A549 (cell line): ENCODE results near the gene MALAT1. TPM values are rescaled to one million over a fixed set of nuclear protein-coding genes. Genes with fewer than 3 reads are reported as not detected.
A peak's percentile ranks its signal among the peaks of the same experiment; 100 is the strongest.

Experiments
- ATAC-seq, 2 experiments: fragments of 200-7000 bp in 1 of 2; fragments of >200 bp in 1 of 2; cut with Nextera tagmentation in 1 of 2; cut with Tn5 transposase in 1 of 2; 3 replicates each; pipeline versions ENCODE4 v1.8.0 to v1.9.1; 2018 to 2020; ENCODE audit warnings: mild to moderate bottlenecking in 1 of 2, moderate library complexity in 1 of 2
- CTCF ChIA-PET: fragments of 300-600 bp; sonication (Branson Sonifier 250); formaldehyde crosslinking; extraction: SDS; loops from one replicate; lab custom pipeline; 2021; ENCODE audit warnings: antibody characterized with exemption, inconsistent platforms; lab: Yijun Ruan, JAX
- POLR2A ChIA-PET: fragments of 350-600 bp; formaldehyde crosslinking; extraction: SDS; loops from one replicate; lab custom pipeline; 2021; ENCODE audit warnings: antibody characterized with exemption, inconsistent platforms; lab: Yijun Ruan, JAX
- DNase-seq, 2 experiments: peaks; one replicate each; pipeline versions ENCODE4 v3.0.0 to v3.0.0-alpha.2; 2011 to 2016; ENCODE audit warnings: low read depth in 1 of 2, low spot score in 1 of 2
- FAIRE-seq: peaks from 2 replicates; lab custom pipeline; 2011; peaks lifted over from hg19 to GRCh38; lab: Jason Lieb, UNC
- H3K27ac ChIP-seq, 2 experiments: fragments of >200 bp; sonication (Bioruptor Twin); formaldehyde crosslinking; 3 replicates each; pipeline ENCODE4 v1.5.1; 2016 to 2017
- H3K4me1 ChIP-seq: fragments of >200 bp; sonication (Bioruptor Twin); formaldehyde crosslinking; 3 replicates; pipeline ENCODE4 v1.6.1; 2016
- H3K4me2 ChIP-seq: fragments of >200 bp; sonication (Bioruptor Twin); formaldehyde crosslinking; 3 replicates; pipeline ENCODE4 v1.6.1; 2016
- H3K4me3 ChIP-seq: fragments of >200 bp; sonication (Bioruptor Twin); formaldehyde crosslinking; 3 replicates; pipeline ENCODE4 v1.5.1; 2016
- H3K9me3 ChIP-seq: fragments of >200 bp; sonication (Bioruptor Twin); formaldehyde crosslinking; 3 replicates; pipeline ENCODE4 v1.6.1; 2016
- BCL3 ChIP-seq: fragments of >200 bp; sonication (Bioruptor Twin); formaldehyde crosslinking; IDR thresholded peaks from 3 replicates; pipeline ENCODE4 v1.6.1; 2016
- CBX2 ChIP-seq: fragments of 200-600 bp; sonication (generic); IDR thresholded peaks from 2 replicates; pipeline ENCODE4 v1.6.1; 2016; ENCODE audit warnings: low read depth, mild to moderate bottlenecking, borderline replicate concordance
- CBX8 ChIP-seq: fragments of 200-600 bp; sonication (generic); IDR thresholded peaks from 2 replicates; pipeline ENCODE4 v1.6.1; 2016
- CEBPB ChIP-seq, 2 experiments: fragments of >200 bp in 1 of 2; sonication (Bioruptor Twin) in 1 of 2; formaldehyde crosslinking in 1 of 2; IDR thresholded peaks; 2 replicates each; pipeline ENCODE4 v1.6.1; 2012 to 2016
- CHD4 ChIP-seq: fragments of 200-600 bp; sonication (generic); IDR thresholded peaks from 2 replicates; pipeline ENCODE4 v1.6.1; 2016; ENCODE audit warnings: antibody characterized with exemption, mild to moderate bottlenecking, borderline replicate concordance
- E2F6 ChIP-seq: IDR thresholded peaks from 2 replicates; pipeline ENCODE4 v1.6.1; 2012; ENCODE audit warnings: low read depth, borderline replicate concordance
- ELK1 ChIP-seq: fragments of 150-350 bp; IDR thresholded peaks from 2 replicates; pipeline ENCODE4 v1.6.1; 2014; ENCODE audit warnings: low read depth, mild to moderate bottlenecking, low read length
- ESRRA ChIP-seq: fragments of 150-350 bp; IDR thresholded peaks from 2 replicates; pipeline ENCODE4 v1.6.1; 2014; ENCODE audit warnings: mild to moderate bottlenecking, low read length, borderline replicate concordance
- HDAC2 ChIP-seq: fragments of 200-600 bp; sonication (generic); IDR thresholded peaks from 2 replicates; pipeline ENCODE4 v1.6.1; 2016
- HOXA7 ChIP-seq: fragments of 250-450 bp; sonication (Bioruptor Pico); IDR thresholded peaks from 2 replicates; pipeline ENCODE4 v1.5.0; 2020; ENCODE audit warnings: mild to moderate bottlenecking, moderate library complexity
- HOXB13 ChIP-seq: fragments of 250-450 bp; sonication (Bioruptor Pico); IDR thresholded peaks from 2 replicates; pipeline ENCODE4 v1.5.0; 2020; ENCODE audit warnings: low read depth, mild to moderate bottlenecking, moderate library complexity
- KDM5A ChIP-seq: fragments of 200-600 bp; sonication (generic); IDR thresholded peaks from 2 replicates; pipeline ENCODE4 v1.6.1; 2016; ENCODE audit warnings: antibody characterized with exemption, mild to moderate bottlenecking
- MYC ChIP-seq: IDR thresholded peaks from 2 replicates; pipeline ENCODE4 v1.6.1; 2012; ENCODE audit warnings: mild to moderate bottlenecking, inconsistent platforms, low read length, improper control_type of control experiment, borderline replicate concordance
- NPAS2 ChIP-seq: fragments of 250-450 bp; sonication (Bioruptor Pico); IDR thresholded peaks from 2 replicates; pipeline ENCODE4 v1.8.0; 2022; ENCODE audit warnings: mild to moderate bottlenecking, moderate library complexity, borderline replicate concordance
- PBX3 ChIP-seq: IDR thresholded peaks from 2 replicates; pipeline ENCODE4 v1.6.1; 2012
- POLR2A ChIP-seq: IDR thresholded peaks from 2 replicates; pipeline ENCODE4 v1.6.1; 2012; ENCODE audit warnings: mild to moderate bottlenecking, low read length
- POLR2AphosphoS2 ChIP-seq: conservative IDR thresholded peaks from 2 replicates; pipeline ENCODE4 v1.6.1; 2012; ENCODE audit warnings: low read length, improper control_type of control experiment, inconsistent platforms
- RAD21 ChIP-seq, 2 experiments: fragments of >200 bp in 1 of 2; sonication (Bioruptor Twin) in 1 of 2; formaldehyde crosslinking in 1 of 2; IDR thresholded peaks in 1 of 2; conservative IDR thresholded peaks in 1 of 2; 2 replicates in 1 of 2; 3 replicates in 1 of 2; pipeline ENCODE4 v1.6.1; 2012 to 2018; ENCODE audit warnings: inconsistent platforms in 1 of 2
- RCOR1 ChIP-seq: fragments of 150-350 bp; IDR thresholded peaks from 2 replicates; pipeline ENCODE4 v1.6.1; 2014; ENCODE audit warnings: antibody characterized with exemption, low read length, low read depth
- SMC3 ChIP-seq: fragments of >200 bp; sonication (Bioruptor Twin); formaldehyde crosslinking; IDR thresholded peaks from 3 replicates; pipeline ENCODE4 v1.6.1; 2018; ENCODE audit warnings: inconsistent platforms
- ZNF302 ChIP-seq: fragments of 250-450 bp; sonication (Bioruptor Pico); IDR thresholded peaks from 2 replicates; pipeline ENCODE4 v1.9.0; 2021; ENCODE audit warnings: inconsistent platforms, mild to moderate bottlenecking, moderate library complexity
- ZSCAN20 ChIP-seq: fragments of 250-450 bp; sonication (Bioruptor Pico); IDR thresholded peaks from 2 replicates; pipeline ENCODE4 v1.8.0; 2022; ENCODE audit warnings: mild to moderate bottlenecking, moderate library complexity
- WGBS: methylation state at CpG from one replicate; pipeline ENCODE4 v1.1.6; 2017; ENCODE audit errors: missing lambda C conversion rate; 5-methylcytosine and 5-hydroxymethylcytosine counted together
- polyA plus RNA-seq, 4 experiments: library from polyadenylated mRNA; depleted of rRNA in 3 of 4; stranded (reverse); fragments of >200 nt; fragmentation: RNase III in 1 of 4; extraction: RNeasy Plus Mini Kit Qiagen cat#74134 plus additional on column Dnase treatment in 1 of 4; gene quantifications; 2 replicates in 3 of 4; 3 replicates in 1 of 4; pipeline ENCODE4 v1.2.3, GENCODE V29; 2011 to 2017

The MALAT1 gene
- polyA plus RNA-seq, 2 of the 4 experiments (the other 2 are of a cell fraction) = 188 to 1,041 TPM

- no peak for TF ChIP-seq BCL3
- no peak for TF ChIP-seq HOXB13 (CRISPR knock-in tag)
- no peak for TF ChIP-seq E2F6
- no peak for TF ChIP-seq ESRRA
- no peak for TF ChIP-seq CHD4
- TF ChIP-seq MYC = no peak
- TF ChIP-seq SMC3 = no peak
- no peak for TF ChIP-seq ZNF302 (CRISPR knock-in tag)
- no peak for TF ChIP-seq POLR2AphosphoS2
Measured at GRCh38 chr11:65538915-65539743, 40.3 kb downstream of the MALAT1 start (continued).

GRCh38 chr11:65539744-65540289 is 41.0 kb downstream of the MALAT1 start:
- no peak for TF ChIP-seq HDAC2
- TF ChIP-seq ELK1 = no peak
- TF ChIP-seq KDM5A = no peak
- no peak for TF ChIP-seq RAD21 (conservative IDR thresholded peaks at IDR 0.05 in 1 of 2, IDR thresholded peaks at IDR 0.05 in 1 of 2)
- TF ChIP-seq CBX2 = no peak
- no peak for TF ChIP-seq POLR2A
- TF ChIP-seq CEBPB (IDR thresholded peaks at IDR 0.05) = no peak
- TF ChIP-seq HOXA7 = no peak
- TF ChIP-seq RCOR1 = no peak
- TF ChIP-seq BCL3 = no peak
- TF ChIP-seq CBX8 = no peak
- TF ChIP-seq PBX3 = no peak
- TF ChIP-seq ZSCAN20 = no peak
- no peak for TF ChIP-seq NPAS2 (CRISPR knock-in tag)
- no peak for TF ChIP-seq E2F6
- TF ChIP-seq, all 56 proteins: peak for 0
- Histone ChIP-seq H3K27ac (peak overlapping the region; percentile 66 to 88; a peak in 4 of 6 replicates), H3K4me1 (peaks cover 10% of the 10 kb centered on the region), H3K4me3 (peak overlapping the region; percentile 32), H3K9me3 (no peaks in the 10 kb centered on the region), H3K4me2 (peak overlapping the region; percentile 73)
- ChIA-PET CTCF (interaction anchor here (0.9 to 15.3 kb wide), 19 partner anchors 9 to 152 kb away, joined by 3 to 393 read pairs (median 11); partner anchors contain the start of genes EHBP1L1, FAM89B, KCNK7 and LTBP3), POLR2A (interaction anchor here (4.5 kb wide), 1 partner anchor 31 kb away, joined by 23 read pairs; the partner anchor contains the start of gene ZNRD2)
- ATAC-seq = peak; percentile 1 to 61; a peak in 4 of 6 replicates
- no peak for DNase-seq
- no peak for FAIRE-seq
- WGBS = 88% methylated on average over 32 of the region's 60 CpGs
